Loucy (cell line): Measurements from ENCODE around the gene ZFY.

Experiments
- CTCF ChIP-seq: fragments of 200-600 bp; sonication (generic); conservative IDR thresholded peaks from 2 replicates; pipeline ENCODE4 v1.5.1; 2014; ENCODE audit warnings: mild to moderate bottlenecking, antibody characterized with exemption, low read length
- EZH2phosphoT487 ChIP-seq: fragments of 200-600 bp; IDR thresholded peaks from 2 replicates; pipeline ENCODE4 v1.6.1; 2018; ENCODE audit warnings: antibody characterized with exemption, mild to moderate bottlenecking, moderate library complexity, borderline replicate concordance

GRCh38 chrY:2885880-2886279 lies 49.3 kb upstream of the ZFY start:
- TF ChIP-seq CTCF = no peak
- TF ChIP-seq EZH2phosphoT487 = no peak
